ENCODE results near the gene SERPINE1.

The SERPINE1 gene

DNA sequence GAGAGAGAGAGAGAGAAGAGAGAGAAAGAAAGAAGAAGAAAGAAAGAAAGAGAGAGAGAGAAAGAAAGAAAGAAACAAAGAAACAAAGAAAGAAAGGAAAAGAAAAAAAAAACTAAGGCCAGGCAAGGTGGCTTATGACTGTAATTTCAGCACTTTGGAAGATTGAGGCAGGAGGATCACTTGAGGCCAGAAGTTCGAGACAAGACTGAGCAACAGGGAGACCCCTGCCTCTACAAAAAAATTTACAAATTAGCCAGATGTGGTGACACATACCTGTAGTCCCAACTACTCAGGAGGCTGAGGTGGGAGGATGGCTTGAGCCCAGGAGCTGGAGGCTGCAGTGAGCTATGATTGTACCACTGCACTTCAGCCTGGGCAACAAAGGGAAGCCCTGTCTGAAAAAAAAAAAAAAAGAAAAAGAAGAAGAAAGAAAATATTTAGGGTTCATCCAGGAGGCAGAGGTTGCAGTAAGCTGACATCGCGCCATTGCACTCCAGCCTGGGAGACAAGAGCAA lies 2.8 kb downstream of the SERPINE1 start:
- no peak for TF ChIP-seq EP300 (IDR thresholded peaks at IDR 0.05; ENCODE audit: borderline replicate concordance)
- TF ChIP-seq CEBPB (IDR thresholded peaks at IDR 0.05), result no peak
- TF ChIP-seq CREB1 (IDR thresholded peaks at IDR 0.05; ENCODE audit: low read depth), result no peak
- TF ChIP-seq YY1 (IDR thresholded peaks at IDR 0.05; ENCODE audit: low read depth), result no peak
- TF ChIP-seq, protein P1, sequence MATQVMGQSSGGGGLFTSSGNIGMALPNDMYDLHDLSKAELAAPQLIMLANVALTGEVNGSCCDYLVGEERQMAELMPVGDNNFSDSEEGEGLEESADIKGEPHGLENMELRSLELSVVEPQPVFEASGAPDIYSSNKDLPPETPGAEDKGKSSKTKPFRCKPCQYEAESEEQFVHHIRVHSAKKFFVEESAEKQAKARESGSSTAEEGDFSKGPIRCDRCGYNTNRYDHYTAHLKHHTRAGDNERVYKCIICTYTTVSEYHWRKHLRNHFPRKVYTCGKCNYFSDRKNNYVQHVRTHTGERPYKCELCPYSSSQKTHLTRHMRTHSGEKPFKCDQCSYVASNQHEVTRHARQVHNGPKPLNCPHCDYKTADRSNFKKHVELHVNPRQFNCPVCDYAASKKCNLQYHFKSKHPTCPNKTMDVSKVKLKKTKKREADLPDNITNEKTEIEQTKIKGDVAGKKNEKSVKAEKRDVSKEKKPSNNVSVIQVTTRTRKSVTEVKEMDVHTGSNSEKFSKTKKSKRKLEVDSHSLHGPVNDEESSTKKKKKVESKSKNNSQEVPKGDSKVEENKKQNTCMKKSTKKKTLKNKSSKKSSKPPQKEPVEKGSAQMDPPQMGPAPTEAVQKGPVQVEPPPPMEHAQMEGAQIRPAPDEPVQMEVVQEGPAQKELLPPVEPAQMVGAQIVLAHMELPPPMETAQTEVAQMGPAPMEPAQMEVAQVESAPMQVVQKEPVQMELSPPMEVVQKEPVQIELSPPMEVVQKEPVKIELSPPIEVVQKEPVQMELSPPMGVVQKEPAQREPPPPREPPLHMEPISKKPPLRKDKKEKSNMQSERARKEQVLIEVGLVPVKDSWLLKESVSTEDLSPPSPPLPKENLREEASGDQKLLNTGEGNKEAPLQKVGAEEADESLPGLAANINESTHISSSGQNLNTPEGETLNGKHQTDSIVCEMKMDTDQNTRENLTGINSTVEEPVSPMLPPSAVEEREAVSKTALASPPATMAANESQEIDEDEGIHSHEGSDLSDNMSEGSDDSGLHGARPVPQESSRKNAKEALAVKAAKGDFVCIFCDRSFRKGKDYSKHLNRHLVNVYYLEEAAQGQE (IDR thresholded peaks at IDR 0.05; ENCODE audit: low read depth), result no peak
- TF ChIP-seq, protein P2, sequence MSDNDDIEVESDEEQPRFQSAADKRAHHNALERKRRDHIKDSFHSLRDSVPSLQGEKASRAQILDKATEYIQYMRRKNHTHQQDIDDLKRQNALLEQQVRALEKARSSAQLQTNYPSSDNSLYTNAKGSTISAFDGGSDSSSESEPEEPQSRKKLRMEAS (IDR thresholded peaks at IDR 0.05), result no peak
- no peak for TF ChIP-seq TAF1 (IDR thresholded peaks at IDR 0.05; ENCODE audit: low read depth)
- TF ChIP-seq, protein P3, sequence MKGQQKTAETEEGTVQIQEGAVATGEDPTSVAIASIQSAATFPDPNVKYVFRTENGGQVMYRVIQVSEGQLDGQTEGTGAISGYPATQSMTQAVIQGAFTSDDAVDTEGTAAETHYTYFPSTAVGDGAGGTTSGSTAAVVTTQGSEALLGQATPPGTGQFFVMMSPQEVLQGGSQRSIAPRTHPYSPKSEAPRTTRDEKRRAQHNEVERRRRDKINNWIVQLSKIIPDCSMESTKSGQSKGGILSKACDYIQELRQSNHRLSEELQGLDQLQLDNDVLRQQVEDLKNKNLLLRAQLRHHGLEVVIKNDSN (IDR thresholded peaks at IDR 0.05), result no peak
- no peak for TF ChIP-seq FOXM1 (IDR thresholded peaks at IDR 0.05; ENCODE audit: borderline replicate concordance, low read depth)
- TF ChIP-seq ZBTB7A (IDR thresholded peaks at IDR 0.05; ENCODE audit: low read depth), result no peak
- TF ChIP-seq TCF12 (IDR thresholded peaks at IDR 0.05; ENCODE audit: low read depth), result no peak

GRCh38 chr7:101133621-101134398 lies 6.9 kb downstream of the SERPINE1 start:
- no peak for TF ChIP-seq NFIC (IDR thresholded peaks at IDR 0.05)
- TF ChIP-seq CREB1 (IDR thresholded peaks at IDR 0.05; ENCODE audit: low read depth), result no peak
- no peak for TF ChIP-seq ZBTB7A (IDR thresholded peaks at IDR 0.05; ENCODE audit: low read depth)

- TF ChIP-seq NFIC (IDR thresholded peaks at IDR 0.05) (no peak), FOXM1 (IDR thresholded peaks at IDR 0.05; ENCODE audit: borderline replicate concordance, low read depth) (no peak)
- TF ChIP-seq, protein P2 (IDR thresholded peaks at IDR 0.05), result no peak
Observed at GRCh38 chr7:101134399-101134980, 7.6 kb downstream of the SERPINE1 start.

GRCh38 chr7:101137651-101138212 lies 10.8 kb downstream of the SERPINE1 start:
- TF ChIP-seq CEBPB (IDR thresholded peaks at IDR 0.05), result no peak
- no peak for TF ChIP-seq NFIC (IDR thresholded peaks at IDR 0.05)
- no peak for TF ChIP-seq EGR1 (IDR thresholded peaks at IDR 0.05)
- no peak for TF ChIP-seq ZBTB7A (IDR thresholded peaks at IDR 0.05; ENCODE audit: low read depth)
- TF ChIP-seq EP300 (IDR thresholded peaks at IDR 0.05; ENCODE audit: borderline replicate concordance), result no peak
- TF ChIP-seq RAD21 (IDR thresholded peaks at IDR 0.05; ENCODE audit: low read depth), result no peak
- TF ChIP-seq TEAD4 (IDR thresholded peaks at IDR 0.05), result no peak
- no peak for TF ChIP-seq CREB1 (IDR thresholded peaks at IDR 0.05; ENCODE audit: low read depth)
- TF ChIP-seq, protein P3 (IDR thresholded peaks at IDR 0.05), result no peak
- TF ChIP-seq, protein P2 (IDR thresholded peaks at IDR 0.05), result no peak
- no peak for TF ChIP-seq FOXM1 (IDR thresholded peaks at IDR 0.05; ENCODE audit: borderline replicate concordance, low read depth)
- no peak for TF ChIP-seq YY1 (IDR thresholded peaks at IDR 0.05; ENCODE audit: low read depth)
- TF ChIP-seq, protein P1 (IDR thresholded peaks at IDR 0.05; ENCODE audit: low read depth), result no peak
- TF ChIP-seq TCF12 (IDR thresholded peaks at IDR 0.05; ENCODE audit: low read depth), result no peak
- TF ChIP-seq TAF1 (IDR thresholded peaks at IDR 0.05; ENCODE audit: low read depth), result no peak

- TF ChIP-seq YY1 (IDR thresholded peaks at IDR 0.05; ENCODE audit: low read depth) (no peak), TCF12 (IDR thresholded peaks at IDR 0.05; ENCODE audit: low read depth) (peak; percentile 85), TAF1 (IDR thresholded peaks at IDR 0.05; ENCODE audit: low read depth) (no peak), CREB1 (IDR thresholded peaks at IDR 0.05; ENCODE audit: low read depth) (peak; percentile 66), CEBPB (IDR thresholded peaks at IDR 0.05) (no peak), EP300 (IDR thresholded peaks at IDR 0.05; ENCODE audit: borderline replicate concordance) (peak; percentile 77; the same call in 1 of the 2 replicates), FOXM1 (IDR thresholded peaks at IDR 0.05; ENCODE audit: borderline replicate concordance, low read depth) (0 out of 2 replicates have a peak, but pooled peaks have one; percentile 31), RAD21 (IDR thresholded peaks at IDR 0.05; ENCODE audit: low read depth) (peak; percentile 64), TEAD4 (IDR thresholded peaks at IDR 0.05) (peak; percentile 37; the same call in 1 of the 2 replicates), NFIC (IDR thresholded peaks at IDR 0.05) (0 out of 2 replicates have a peak, but pooled peaks have one; percentile 18), EGR1 (IDR thresholded peaks at IDR 0.05) (no peak), ZBTB7A (IDR thresholded peaks at IDR 0.05; ENCODE audit: low read depth) (peak; percentile 100)
- TF ChIP-seq, protein P1 (IDR thresholded peaks at IDR 0.05; ENCODE audit: low read depth), result no peak
- TF ChIP-seq, protein P3 (IDR thresholded peaks at IDR 0.05), result peak; percentile 92
- TF ChIP-seq, protein P2 (IDR thresholded peaks at IDR 0.05), result peak; percentile 83
Observed at GRCh38 chr7:101138213-101138870, 11.4 kb downstream of the SERPINE1 start.
